Measurements from ENCODE around the gene RAG1.
A peak's percentile ranks its signal among the peaks of the same experiment; 100 is the strongest.

RAG1 gene

DNA sequence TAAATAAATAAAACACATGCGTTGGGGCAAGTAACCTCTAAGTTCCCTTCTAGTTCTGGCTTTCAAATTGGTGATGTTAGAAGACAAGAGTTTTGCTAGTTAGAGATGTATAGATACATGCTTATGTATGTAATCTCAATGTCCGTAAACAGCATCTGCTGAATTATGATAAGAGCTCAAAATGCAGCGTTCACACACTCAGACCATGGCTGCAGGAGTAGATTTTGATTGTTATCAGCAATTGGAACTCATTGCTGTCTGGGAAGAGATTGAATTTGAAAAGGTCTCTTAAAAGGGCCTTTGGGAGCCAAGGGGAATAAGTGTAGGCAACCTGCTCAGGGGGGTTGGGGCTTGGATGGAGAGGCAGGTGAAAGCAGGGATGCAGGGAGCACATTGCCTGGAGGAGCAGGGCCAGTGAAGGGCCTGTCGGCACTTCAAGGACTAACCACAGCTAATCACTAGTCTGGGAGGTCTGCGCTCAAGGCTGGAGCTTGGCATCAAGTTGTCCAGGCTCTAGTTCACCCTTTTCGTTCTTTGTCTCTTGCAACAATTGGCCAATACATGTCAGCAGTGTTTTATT, 2.7 kb upstream of the RAG1 start:
- Histone ChIP-seq H3K27me3 (ENCODE audit: control insufficient read depth in 1 of 2, insufficient read depth in 2 of 2, low read length in 2 of 2) (no peaks in the 10 kb centered on the region), H3K4me3 (ENCODE audit: low read depth in 1 of 2, low read length in 2 of 2) (peak overlapping the region in 1 of 2 donors; percentile 68), H3K9ac (ENCODE audit: low read length) (no peak overlapping the region)

DNA sequence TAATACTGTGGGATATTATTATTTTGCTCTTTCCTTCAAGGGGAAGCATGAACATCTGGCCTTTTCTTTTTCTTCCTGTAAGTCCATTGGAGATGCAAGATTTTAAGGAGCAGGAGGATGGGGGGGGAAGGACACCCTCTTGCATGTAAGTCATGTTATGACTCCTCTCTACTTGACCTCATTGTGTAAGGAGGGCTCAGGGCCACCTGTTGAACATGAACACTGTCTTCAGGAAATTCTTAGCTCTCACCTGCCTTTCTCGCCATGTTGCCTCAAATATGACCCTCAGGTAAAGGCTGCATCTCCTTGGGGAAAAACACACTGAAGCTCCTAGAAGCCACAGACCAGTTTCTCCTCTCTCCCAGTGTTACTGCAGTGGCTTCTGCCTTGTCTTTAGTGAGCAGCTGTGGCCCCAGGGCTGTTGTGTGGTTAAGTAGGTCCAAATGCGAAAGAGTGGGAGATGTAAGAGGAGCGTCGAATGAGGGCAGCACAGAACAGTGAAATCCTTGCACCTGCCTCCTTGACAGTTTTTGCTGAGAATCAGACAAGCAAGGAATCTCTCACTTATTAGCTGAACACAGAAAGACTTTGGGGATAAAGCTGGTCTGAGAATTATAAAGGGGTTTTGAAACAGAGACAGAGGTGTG, 1.3 kb upstream of the RAG1 start:
- Histone ChIP-seq H3K4me3 (ENCODE audit: low read depth in 1 of 2, low read length in 2 of 2) (no peak overlapping the region), H3K9ac (ENCODE audit: low read length) (no peak overlapping the region), H3K27me3 (ENCODE audit: control insufficient read depth in 1 of 2, insufficient read depth in 2 of 2, low read length in 2 of 2) (no peaks in the 10 kb centered on the region), H3K36me3 (ENCODE audit: insufficient read depth, low read length) (no peaks in the 10 kb centered on the region), H3K27ac (ENCODE audit: low read depth, low read length) (no peak overlapping the region), H3K9me3 (ENCODE audit: low read length) (no peaks in the 10 kb centered on the region), H3K4me1 (ENCODE audit: insufficient read depth, low read length) (no peaks in the 10 kb centered on the region)

More for the DNA sequence above, 2.7 kb upstream of the RAG1 start:
- H3K27ac ChIP-seq (ENCODE audit: low read depth, low read length), result no peak overlapping the region
- no peaks in the 10 kb centered on the region for H3K36me3 ChIP-seq (ENCODE audit: insufficient read depth, low read length)
- no peaks in the 10 kb centered on the region for H3K9me3 ChIP-seq (ENCODE audit: low read length)
- H3K4me1 ChIP-seq (ENCODE audit: insufficient read depth, low read length), result no peaks in the 10 kb centered on the region

DNA sequence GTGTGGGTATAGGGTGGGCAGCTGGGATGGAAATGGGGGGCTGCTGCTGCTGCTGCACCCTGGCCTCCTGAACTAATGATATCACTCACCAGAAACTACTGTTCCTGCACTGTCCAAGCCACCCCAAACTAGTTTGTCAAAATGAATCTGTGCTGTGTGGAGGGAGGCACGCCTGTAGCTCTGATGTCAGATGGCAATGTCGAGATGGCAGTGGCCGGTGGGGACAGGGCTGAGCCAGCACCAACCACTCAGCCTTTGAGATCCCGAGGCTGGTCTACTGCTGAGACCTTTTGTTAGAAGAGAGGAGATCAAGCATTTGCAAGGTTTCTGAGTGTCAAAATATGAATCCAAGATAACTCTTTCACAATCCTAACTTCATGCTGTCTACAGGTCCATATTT, 1.3 kb downstream of the RAG1 start:
- Histone ChIP-seq H3K4me3 (ENCODE audit: low read depth in 1 of 2, low read length in 2 of 2) (no peak overlapping the region), H3K9ac (ENCODE audit: low read length) (no peak overlapping the region), H3K36me3 (ENCODE audit: insufficient read depth, low read length) (no peaks in the 10 kb centered on the region), H3K9me3 (ENCODE audit: low read length) (no peaks in the 10 kb centered on the region), H3K27me3 (ENCODE audit: control insufficient read depth in 1 of 2, insufficient read depth in 2 of 2, low read length in 2 of 2) (no peaks in the 10 kb centered on the region), H3K4me1 (ENCODE audit: insufficient read depth, low read length) (no peaks in the 10 kb centered on the region), H3K27ac (ENCODE audit: low read depth, low read length) (no peak overlapping the region)

DNA sequence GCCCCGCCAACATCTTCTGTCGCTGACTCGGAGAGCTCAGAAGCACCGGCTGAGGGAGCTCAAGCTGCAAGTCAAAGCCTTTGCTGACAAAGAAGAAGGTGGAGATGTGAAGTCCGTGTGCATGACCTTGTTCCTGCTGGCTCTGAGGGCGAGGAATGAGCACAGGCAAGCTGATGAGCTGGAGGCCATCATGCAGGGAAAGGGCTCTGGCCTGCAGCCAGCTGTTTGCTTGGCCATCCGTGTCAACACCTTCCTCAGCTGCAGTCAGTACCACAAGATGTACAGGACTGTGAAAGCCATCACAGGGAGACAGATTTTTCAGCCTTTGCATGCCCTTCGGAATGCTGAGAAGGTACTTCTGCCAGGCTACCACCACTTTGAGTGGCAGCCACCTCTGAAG, 6.7 kb downstream of the RAG1 start:
- Histone ChIP-seq H3K9me3 (ENCODE audit: low read length) (no peaks in the 10 kb centered on the region), H3K36me3 (ENCODE audit: insufficient read depth, low read length) (no peaks in the 10 kb centered on the region), H3K4me1 (ENCODE audit: insufficient read depth, low read length) (peaks cover 11% of the 10 kb centered on the region), H3K27me3 (ENCODE audit: control insufficient read depth in 1 of 2, insufficient read depth in 2 of 2, low read length in 2 of 2) (no peaks in the 10 kb centered on the region), H3K9ac (ENCODE audit: low read length) (no peak overlapping the region), H3K4me3 (ENCODE audit: low read depth in 1 of 2, low read length in 2 of 2) (no peak overlapping the region), H3K27ac (ENCODE audit: low read depth, low read length) (no peak overlapping the region)

DNA sequence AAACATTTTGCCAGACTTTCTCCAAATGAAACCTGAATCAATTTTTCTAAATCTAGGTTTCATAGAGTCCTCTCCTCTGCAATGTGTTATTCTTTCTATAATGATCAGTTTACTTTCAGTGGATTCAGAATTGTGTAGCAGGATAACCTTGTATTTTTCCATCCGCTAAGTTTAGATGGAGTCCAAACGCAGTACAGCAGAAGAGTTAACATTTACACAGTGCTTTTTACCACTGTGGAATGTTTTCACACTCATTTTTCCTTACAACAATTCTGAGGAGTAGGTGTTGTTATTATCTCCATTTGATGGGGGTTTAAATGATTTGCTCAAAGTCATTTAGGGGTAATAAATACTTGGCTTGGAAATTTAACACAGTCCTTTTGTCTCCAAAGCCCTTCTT, 9.6 kb downstream of the RAG1 start:
- Histone ChIP-seq H3K36me3 (ENCODE audit: insufficient read depth, low read length) (no peaks in the 10 kb centered on the region), H3K27ac (ENCODE audit: low read depth, low read length) (peak overlapping the region; percentile 8), H3K4me1 (ENCODE audit: insufficient read depth, low read length) (peaks cover 11% of the 10 kb centered on the region), H3K9me3 (ENCODE audit: low read length) (no peaks in the 10 kb centered on the region), H3K27me3 (ENCODE audit: control insufficient read depth in 1 of 2, insufficient read depth in 2 of 2, low read length in 2 of 2) (no peaks in the 10 kb centered on the region), H3K4me3 (ENCODE audit: low read depth in 1 of 2, low read length in 2 of 2) (no peak overlapping the region), H3K9ac (ENCODE audit: low read length) (no peak overlapping the region)

DNA sequence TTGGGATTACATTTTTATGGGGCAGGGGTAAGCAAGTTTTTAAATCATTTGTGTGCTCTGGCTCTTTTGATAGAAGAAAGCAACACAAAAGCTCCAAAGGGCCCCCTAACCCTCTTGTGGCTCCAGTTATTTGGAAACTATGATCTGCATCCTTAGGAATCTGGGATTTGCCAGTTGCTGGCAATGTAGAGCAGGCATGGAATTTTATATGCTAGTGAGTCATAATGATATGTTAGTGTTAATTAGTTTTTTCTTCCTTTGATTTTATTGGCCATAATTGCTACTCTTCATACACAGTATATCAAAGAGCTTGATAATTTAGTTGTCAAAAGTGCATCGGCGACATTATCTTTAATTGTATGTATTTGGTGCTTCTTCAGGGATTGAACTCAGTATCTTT, 10.1 kb downstream of the RAG1 start:
- Histone ChIP-seq H3K9ac (ENCODE audit: low read length) (no peak overlapping the region), H3K4me1 (ENCODE audit: insufficient read depth, low read length) (peaks cover 11% of the 10 kb centered on the region), H3K9me3 (ENCODE audit: low read length) (no peaks in the 10 kb centered on the region), H3K27me3 (ENCODE audit: control insufficient read depth in 1 of 2, insufficient read depth in 2 of 2, low read length in 2 of 2) (no peaks in the 10 kb centered on the region), H3K4me3 (ENCODE audit: low read depth in 1 of 2, low read length in 2 of 2) (no peak overlapping the region), H3K27ac (ENCODE audit: low read depth, low read length) (peak overlapping the region; percentile 8), H3K36me3 (ENCODE audit: insufficient read depth, low read length) (no peaks in the 10 kb centered on the region)

DNA sequence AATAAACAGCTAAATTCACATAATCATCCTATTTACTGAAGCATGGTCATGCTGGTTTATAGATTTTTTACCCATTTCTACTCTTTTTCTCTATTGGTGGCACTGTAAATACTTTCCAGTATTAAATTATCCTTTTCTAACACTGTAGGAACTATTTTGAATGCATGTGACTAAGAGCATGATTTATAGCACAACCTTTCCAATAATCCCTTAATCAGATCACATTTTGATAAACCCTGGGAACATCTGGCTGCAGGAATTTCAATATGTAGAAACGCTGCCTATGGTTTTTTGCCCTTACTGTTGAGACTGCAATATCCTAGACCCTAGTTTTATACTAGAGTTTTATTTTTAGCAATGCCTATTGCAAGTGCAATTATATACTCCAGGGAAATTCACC, 10.7 kb downstream of the RAG1 start:
- peaks cover 11% of the 10 kb centered on the region for H3K4me1 ChIP-seq (ENCODE audit: insufficient read depth, low read length)
- no peaks in the 10 kb centered on the region for H3K9me3 ChIP-seq (ENCODE audit: low read length)
- H3K9ac ChIP-seq (ENCODE audit: low read length), result no peak overlapping the region
- no peaks in the 10 kb centered on the region for H3K36me3 ChIP-seq (ENCODE audit: insufficient read depth, low read length)
- no peak overlapping the region for H3K4me3 ChIP-seq (ENCODE audit: low read depth in 1 of 2, low read length in 2 of 2)
- no peak overlapping the region for H3K27ac ChIP-seq (ENCODE audit: low read depth, low read length)
- H3K27me3 ChIP-seq (ENCODE audit: control insufficient read depth in 1 of 2, insufficient read depth in 2 of 2, low read length in 2 of 2), result no peaks in the 10 kb centered on the region

DNA sequence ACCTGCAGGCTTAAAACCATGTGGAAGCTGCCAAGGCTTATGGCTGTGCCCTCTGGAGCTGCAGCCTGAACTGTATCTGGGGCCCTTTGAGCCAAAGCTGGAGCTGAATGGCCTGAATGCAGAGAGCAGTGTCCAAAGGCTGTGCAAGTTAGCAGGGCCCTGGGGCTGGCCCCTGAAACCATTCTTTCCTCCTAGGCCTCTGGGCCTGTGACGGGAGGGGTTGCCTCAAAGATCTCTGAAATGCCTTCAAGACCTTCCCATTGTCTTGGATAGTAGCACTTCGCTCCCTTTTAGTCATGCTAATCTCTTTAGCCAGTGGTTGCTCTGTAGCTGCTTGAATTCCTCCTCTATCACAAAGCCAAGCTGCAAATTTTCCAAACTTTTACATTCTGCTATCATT, 13.7 kb downstream of the RAG1 start:
- H3K9ac ChIP-seq (ENCODE audit: low read length), result no peak overlapping the region
- no peaks in the 10 kb centered on the region for H3K27me3 ChIP-seq (ENCODE audit: control insufficient read depth in 1 of 2, insufficient read depth in 2 of 2, low read length in 2 of 2)
- H3K27ac ChIP-seq (ENCODE audit: low read depth, low read length), result no peak overlapping the region
- H3K36me3 ChIP-seq (ENCODE audit: insufficient read depth, low read length), result no peaks in the 10 kb centered on the region
- no peak overlapping the region for H3K4me3 ChIP-seq (ENCODE audit: low read depth in 1 of 2, low read length in 2 of 2)
- no peaks in the 10 kb centered on the region for H3K9me3 ChIP-seq (ENCODE audit: low read length)
- H3K4me1 ChIP-seq (ENCODE audit: insufficient read depth, low read length), result peaks cover 11% of the 10 kb centered on the region

DNA sequence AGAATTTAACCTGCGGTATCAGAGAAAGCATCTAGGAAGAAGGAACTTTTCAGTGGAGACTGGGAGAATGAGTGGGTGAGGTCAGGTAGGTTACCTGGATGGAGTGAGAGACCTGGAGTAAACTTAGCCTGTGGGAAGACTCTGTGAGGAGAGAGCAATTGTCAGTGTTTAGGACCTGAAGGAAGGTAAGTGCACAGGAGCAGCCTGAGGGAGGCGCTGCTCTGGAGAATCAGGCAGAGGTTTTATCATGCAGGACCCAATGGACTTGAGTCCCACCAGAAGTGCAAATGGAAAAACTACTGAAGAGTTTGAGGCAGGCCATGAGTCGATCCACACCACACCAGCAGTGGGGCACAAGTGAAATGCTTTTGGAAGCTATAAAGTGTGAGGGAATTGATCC, 15.9 kb downstream of the RAG1 start:
- Histone ChIP-seq H3K4me1 (ENCODE audit: insufficient read depth, low read length) (no peaks in the 10 kb centered on the region), H3K27me3 (ENCODE audit: control insufficient read depth in 1 of 2, insufficient read depth in 2 of 2, low read length in 2 of 2) (no peaks in the 10 kb centered on the region), H3K27ac (ENCODE audit: low read depth, low read length) (no peak overlapping the region), H3K4me3 (ENCODE audit: low read depth in 1 of 2, low read length in 2 of 2) (no peak overlapping the region), H3K9ac (ENCODE audit: low read length) (no peak overlapping the region), H3K36me3 (ENCODE audit: insufficient read depth, low read length) (no peaks in the 10 kb centered on the region), H3K9me3 (ENCODE audit: low read length) (no peaks in the 10 kb centered on the region)

DNA sequence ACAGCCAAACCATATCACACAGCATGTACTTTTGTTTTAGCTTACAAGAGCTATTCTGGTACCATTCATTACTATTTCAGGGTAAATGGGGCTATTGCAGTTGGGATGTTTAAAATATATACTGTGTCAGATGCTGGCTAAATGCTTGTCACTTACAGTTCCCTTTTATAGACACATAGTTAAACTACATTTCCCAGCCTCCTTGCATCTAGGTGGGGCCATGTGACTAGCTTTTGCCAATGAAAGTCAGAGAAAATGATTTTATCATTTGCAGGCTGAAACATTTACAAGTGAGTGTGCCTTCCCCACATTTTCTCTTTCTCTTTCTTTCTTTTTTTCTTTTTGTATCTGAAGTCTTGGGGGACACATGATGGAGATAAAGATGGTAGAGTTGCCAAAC, 18.7 kb downstream of the RAG1 start:
- H3K27me3 ChIP-seq (ENCODE audit: control insufficient read depth in 1 of 2, insufficient read depth in 2 of 2, low read length in 2 of 2), result no peaks in the 10 kb centered on the region
- no peaks in the 10 kb centered on the region for H3K9me3 ChIP-seq (ENCODE audit: low read length)
- no peaks in the 10 kb centered on the region for H3K4me1 ChIP-seq (ENCODE audit: insufficient read depth, low read length)
- no peaks in the 10 kb centered on the region for H3K36me3 ChIP-seq (ENCODE audit: insufficient read depth, low read length)
- H3K27ac ChIP-seq (ENCODE audit: low read depth, low read length), result no peak overlapping the region
- H3K4me3 ChIP-seq (ENCODE audit: low read depth in 1 of 2, low read length in 2 of 2), result no peak overlapping the region
- no peak overlapping the region for H3K9ac ChIP-seq (ENCODE audit: low read length)

DNA sequence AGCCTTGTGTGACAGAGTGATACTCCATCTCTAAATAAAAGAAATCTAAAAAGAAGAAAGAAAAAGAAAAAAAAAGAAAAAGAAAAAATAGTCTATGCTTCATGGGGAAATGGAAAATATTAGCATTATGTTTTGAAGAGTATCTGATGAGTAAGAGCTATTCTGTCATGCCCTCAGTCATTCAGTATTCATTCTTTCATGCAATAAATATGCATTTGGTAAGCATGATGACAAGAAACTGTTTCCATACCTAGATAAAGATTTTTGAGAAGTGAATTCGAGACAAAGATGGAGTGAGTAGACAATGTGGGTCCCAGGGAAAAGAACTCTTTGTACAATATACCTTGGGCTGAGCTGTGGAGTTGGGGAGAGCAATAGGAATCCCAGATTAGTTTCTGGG, 20.3 kb downstream of the RAG1 start:
- H3K4me1 ChIP-seq (ENCODE audit: insufficient read depth, low read length), result no peaks in the 10 kb centered on the region
- H3K9me3 ChIP-seq (ENCODE audit: low read length), result no peaks in the 10 kb centered on the region
- no peak overlapping the region for H3K9ac ChIP-seq (ENCODE audit: low read length)
- no peak overlapping the region for H3K27ac ChIP-seq (ENCODE audit: low read depth, low read length)
- H3K27me3 ChIP-seq (ENCODE audit: control insufficient read depth in 1 of 2, insufficient read depth in 2 of 2, low read length in 2 of 2), result no peaks in the 10 kb centered on the region
- H3K36me3 ChIP-seq (ENCODE audit: insufficient read depth, low read length), result no peaks in the 10 kb centered on the region
- H3K4me3 ChIP-seq (ENCODE audit: low read depth in 1 of 2, low read length in 2 of 2), result no peak overlapping the region

DNA sequence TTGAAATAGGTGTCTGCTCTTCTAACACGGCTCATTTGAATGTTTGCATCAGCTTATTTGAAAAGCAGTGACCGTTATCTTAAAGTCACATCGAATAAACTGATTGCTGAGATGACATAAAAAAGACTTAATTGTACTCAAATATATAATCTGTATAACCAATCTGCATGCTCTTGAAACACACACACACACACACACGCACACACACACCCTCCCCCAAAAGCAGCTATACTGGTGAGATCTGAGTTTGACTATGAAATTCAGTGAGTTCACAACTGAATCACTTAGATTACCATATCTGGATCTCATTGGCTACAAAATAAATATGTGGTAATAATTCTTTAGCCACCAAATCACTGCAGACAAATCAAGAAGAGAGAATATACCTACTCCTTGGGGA, 22.7 kb downstream of the RAG1 start:
- Histone ChIP-seq H3K4me3 (ENCODE audit: low read depth in 1 of 2, low read length in 2 of 2) (no peak overlapping the region), H3K27ac (ENCODE audit: low read depth, low read length) (no peak overlapping the region), H3K9me3 (ENCODE audit: low read length) (no peaks in the 10 kb centered on the region), H3K27me3 (ENCODE audit: control insufficient read depth in 1 of 2, insufficient read depth in 2 of 2, low read length in 2 of 2) (no peaks in the 10 kb centered on the region), H3K36me3 (ENCODE audit: insufficient read depth, low read length) (no peaks in the 10 kb centered on the region), H3K4me1 (ENCODE audit: insufficient read depth, low read length) (peaks cover 5% of the 10 kb centered on the region), H3K9ac (ENCODE audit: low read length) (no peak overlapping the region)
